HFF-Myc (cell line): ENCODE data around the gene CLTCL1.

Source experiments
- DNase-seq: peaks from one replicate; pipeline ENCODE4 v3.0.0-alpha.2; 2011; ENCODE audit warnings: low read depth; ENCODE audit errors: extremely low read depth
- H3K4me3 ChIP-seq: replicated peaks from 2 replicates; pipeline ENCODE4 v1.5.1; 2011; ENCODE audit warnings: low read depth, mild to moderate bottlenecking, control low read depth, low read length
- TF ChIP-seq, protein P1 (sequence below): IDR thresholded peaks from 2 replicates; pipeline ENCODE4 v1.5.1; 2012; ENCODE audit warnings: mild to moderate bottlenecking, low read depth, low read length, control low read depth; ENCODE audit errors: missing control alignments

CLTCL1 gene

DNA sequence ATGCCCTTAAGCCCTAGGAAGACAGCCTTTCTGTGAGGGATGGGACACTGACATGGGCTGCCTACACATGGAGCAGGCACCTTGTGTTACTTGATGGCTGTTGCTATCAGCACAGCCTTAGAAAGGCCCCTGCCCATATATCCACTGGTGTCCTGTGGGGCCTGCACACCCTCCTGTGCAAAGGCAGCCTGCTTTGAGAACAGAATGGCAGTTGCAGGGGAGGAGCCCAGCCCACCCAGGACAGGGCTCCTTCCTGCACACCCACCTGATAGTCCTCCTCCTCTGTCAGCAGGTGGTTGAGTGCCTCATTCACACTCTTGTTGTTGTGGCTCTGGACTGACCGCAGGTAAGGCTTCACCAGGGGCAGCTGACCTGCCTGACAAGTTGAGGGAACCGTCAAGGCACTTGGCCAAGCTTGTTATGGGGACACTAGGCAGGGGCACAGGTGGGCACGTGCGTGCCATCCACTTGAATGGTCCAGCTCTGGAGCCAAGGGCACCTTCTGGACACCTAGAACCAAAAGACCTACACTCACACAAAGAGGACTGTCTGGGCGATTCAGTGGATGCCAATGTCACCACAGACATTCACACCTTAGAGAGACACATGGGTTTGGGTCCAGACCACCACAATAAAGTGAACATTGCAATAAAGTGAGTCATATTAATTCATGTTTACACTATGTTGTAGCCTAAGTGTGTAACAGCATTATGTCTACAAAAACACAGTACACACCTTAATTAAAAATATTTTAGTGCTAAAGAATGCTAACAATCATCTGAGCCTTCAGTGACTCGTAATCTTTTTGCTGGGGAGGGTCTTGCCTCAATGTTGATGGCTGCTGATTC, 103.6 kb downstream of the CLTCL1 start:
- no peak overlapping the region for H3K4me3 ChIP-seq
- DNase-seq, result no peak
- TF ChIP-seq, protein P1, sequence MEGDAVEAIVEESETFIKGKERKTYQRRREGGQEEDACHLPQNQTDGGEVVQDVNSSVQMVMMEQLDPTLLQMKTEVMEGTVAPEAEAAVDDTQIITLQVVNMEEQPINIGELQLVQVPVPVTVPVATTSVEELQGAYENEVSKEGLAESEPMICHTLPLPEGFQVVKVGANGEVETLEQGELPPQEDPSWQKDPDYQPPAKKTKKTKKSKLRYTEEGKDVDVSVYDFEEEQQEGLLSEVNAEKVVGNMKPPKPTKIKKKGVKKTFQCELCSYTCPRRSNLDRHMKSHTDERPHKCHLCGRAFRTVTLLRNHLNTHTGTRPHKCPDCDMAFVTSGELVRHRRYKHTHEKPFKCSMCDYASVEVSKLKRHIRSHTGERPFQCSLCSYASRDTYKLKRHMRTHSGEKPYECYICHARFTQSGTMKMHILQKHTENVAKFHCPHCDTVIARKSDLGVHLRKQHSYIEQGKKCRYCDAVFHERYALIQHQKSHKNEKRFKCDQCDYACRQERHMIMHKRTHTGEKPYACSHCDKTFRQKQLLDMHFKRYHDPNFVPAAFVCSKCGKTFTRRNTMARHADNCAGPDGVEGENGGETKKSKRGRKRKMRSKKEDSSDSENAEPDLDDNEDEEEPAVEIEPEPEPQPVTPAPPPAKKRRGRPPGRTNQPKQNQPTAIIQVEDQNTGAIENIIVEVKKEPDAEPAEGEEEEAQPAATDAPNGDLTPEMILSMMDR, result no peak

DNA sequence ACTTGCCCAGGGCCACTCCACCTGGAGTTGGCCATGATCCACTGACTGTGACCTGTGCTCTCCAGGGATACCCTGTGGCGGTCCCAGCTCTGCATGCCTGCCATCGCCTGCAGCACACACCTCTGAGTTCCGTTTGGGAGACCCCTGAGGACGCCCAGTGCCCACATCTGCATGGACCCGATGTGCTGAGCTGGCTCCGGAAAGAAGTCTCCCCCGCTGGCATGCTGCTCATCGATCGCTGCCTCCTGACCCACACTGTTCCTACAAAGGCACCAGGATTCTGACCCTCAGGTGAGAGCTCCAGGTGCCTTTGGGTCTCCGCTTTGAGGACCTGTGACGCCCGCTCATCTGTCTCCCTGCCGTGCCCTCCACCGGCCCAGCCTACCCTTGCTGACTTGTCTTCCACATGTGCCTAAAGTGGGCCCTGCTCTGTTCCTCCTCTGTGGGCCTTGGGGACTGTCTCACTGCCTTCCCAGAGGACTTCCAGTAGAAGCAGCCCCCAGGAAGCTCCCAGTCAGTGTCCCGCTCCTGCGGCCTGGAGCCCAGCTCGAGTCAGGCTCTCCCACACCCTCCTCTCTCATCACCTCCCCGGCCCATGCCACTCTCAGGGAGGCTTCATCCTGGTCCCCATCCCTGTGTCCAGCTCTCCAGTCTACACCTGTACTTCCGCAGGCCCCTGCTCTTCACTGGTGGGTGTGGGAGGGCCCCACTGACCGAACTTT, 107.1 kb downstream of the CLTCL1 start:
- no peak overlapping the region for H3K4me3 ChIP-seq
- TF ChIP-seq, protein P1, result no peak
- no peak for DNase-seq

DNA sequence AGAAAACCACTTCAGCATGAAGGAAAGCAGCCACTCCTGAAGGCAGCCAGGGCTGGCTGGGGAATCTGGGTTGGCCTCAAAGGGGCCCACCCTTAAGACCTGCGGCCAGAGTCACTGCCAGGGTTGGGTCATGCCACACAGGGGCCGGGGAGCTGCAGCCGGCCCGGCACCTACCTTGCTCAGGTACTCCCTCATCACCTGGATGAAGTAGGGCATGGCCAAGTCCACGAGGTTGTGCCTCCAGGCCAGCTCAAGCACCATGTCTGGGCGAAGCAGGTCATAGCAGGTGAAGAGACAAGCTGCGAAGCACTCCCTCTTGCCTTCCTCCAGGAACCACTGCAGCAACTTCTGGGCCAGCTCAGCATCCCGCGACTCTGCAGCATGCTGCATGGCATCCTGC, 108.3 kb downstream of the CLTCL1 start:
- no peak overlapping the region for H3K4me3 ChIP-seq
- TF ChIP-seq, protein P1, result no peak
- no peak for DNase-seq

DNA sequence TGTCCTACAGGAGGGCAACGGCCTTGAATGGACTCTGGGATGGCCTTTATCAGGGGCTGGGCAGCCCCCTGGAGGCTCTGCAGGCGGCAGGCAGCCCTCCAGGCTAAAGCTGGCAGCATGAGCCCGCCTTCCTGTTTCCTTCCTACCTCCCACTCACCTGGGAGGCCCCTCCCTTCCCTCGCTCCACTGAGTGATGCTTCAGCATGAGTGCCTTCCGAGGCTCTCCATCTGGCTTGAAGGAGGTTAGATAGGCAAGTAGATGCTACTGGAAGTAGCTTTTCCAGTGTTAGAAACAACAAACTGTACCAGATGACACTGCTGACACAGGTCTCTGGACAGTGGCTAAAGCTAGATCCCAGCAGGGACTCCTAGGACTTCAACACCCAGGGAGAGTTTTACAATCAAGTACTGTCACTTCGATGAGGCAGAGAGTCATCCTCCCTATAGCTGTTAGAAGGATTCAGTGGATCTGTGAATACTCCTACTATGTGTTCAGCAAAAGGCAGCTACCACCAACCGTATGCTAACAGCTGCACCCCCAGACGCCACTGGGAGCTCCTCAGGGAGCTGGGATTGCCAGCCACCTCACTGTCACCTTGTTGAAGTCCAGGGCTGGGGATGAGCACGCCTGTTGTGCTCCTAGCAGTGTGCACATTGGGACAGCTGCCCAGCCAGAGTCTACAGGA, 108.9 kb downstream of the CLTCL1 start:
- TF ChIP-seq, protein P1, result no peak
- no peak overlapping the region for H3K4me3 ChIP-seq
- DNase-seq, result no peak

DNA sequence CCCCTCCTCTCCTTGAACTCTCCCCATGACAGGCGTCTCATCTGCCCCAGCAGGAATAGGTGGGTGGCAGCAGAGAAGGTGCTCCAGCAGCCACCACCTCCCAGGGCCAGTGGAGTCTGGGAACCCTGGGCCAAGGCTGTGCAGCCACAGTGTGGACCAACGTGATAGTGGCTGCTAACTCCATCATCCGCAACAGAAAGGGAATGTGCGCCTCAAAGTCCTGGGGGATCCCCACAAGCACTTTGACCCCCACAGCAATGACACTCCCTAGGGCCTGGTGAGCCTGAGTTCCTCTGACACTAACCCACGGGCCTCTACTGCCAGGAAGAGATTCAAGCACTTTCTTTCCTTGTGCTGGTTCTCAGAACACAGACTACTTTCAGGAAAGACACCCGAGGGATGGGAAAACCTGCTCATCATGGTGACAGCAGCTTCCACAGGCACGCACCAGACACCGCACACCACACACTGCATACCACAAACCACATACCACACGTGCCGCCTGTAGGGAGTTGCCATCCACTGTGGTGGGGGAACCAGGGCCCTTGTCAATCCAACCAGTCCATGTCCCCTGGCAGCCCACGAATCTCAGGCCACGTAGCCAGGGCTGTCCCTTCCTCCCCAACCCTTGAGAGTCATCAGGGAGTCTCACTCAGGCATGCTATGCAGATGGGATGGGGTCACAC, 109.6 kb downstream of the CLTCL1 start:
- no peak overlapping the region for H3K4me3 ChIP-seq
- TF ChIP-seq, protein P1, result no peak
- no peak for DNase-seq

DNA sequence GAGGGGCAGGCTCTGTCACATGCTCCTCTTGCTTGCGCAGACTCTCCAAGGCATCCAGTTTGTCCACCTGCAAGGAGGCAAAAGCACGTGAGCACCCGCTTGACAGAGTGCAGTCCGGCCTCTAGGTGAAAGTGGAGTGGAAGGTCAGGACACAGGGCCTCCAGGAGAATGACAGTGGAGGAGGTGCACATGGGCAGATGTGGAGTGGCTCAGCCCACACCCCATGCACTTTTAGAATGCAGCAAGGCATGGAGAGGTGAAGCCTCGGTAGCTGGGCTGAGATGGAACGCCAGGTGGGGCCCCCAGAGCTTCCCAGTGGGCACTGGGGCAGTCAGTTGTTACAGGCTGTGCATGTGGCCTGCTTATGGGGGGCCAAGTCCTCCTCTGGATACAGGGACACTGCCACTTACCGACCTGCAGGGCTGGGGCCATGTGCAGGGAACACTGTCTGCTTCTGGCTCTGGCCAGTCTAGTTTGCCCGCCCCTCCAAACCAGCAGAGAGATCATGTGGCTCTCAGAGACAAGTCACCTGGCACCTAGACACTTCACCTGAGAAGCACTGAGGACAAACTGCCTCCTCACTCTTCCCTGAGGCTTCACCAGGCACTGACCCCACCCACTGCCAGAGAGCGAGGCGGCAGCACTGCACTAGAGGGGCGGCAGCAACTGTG, 110.6 kb downstream of the CLTCL1 start:
- H3K4me3 ChIP-seq, result no peak overlapping the region
- DNase-seq, result no peak
- TF ChIP-seq, protein P1, result no peak
